K562 (cell line): ENCODE measurements around the gene SLC16A4. TPM values are rescaled to one million over a fixed set of nuclear protein-coding genes. Genes with fewer than 3 reads are reported as not detected.

Experiments used
- CBX3 ChIP-seq, 2 experiments: IDR thresholded peaks; 1 replicate in 1 of 2; 2 replicates in 1 of 2; pipeline ENCODE4 v1.6.1; 2012; ENCODE audit warnings: inconsistent platforms in 2 of 2, low read length in 2 of 2, borderline replicate concordance in 1 of 2, control low read depth in 1 of 2
- ETV5 ChIP-seq: sonication (generic); formaldehyde crosslinking; IDR thresholded peaks from 2 replicates; pipeline ENCODE4 v1.4.0; 2020; ENCODE audit warnings: low read depth, mild to moderate bottlenecking, missing genetic modification reagents
- FOSL1 ChIP-seq: fragments of 200-800 bp; sonication (Bioruptor generic); conservative IDR thresholded peaks from 2 replicates; pipeline ENCODE4 v1.6.1; 2016; ENCODE audit warnings: missing genetic modification characterization, missing compliant biosample characterization
- FOXA1 ChIP-seq: fragments of 450-650 bp; IDR thresholded peaks from 2 replicates; pipeline ENCODE4 v1.6.1; 2016; ENCODE audit warnings: mild to moderate bottlenecking, borderline replicate concordance
- IRF1 ChIP-seq: sonication (generic); formaldehyde crosslinking; IDR thresholded peaks from 2 replicates; pipeline ENCODE4 v1.8.0; 2022; ENCODE audit warnings: missing genetic modification reagents, mild to moderate bottlenecking, borderline replicate concordance
- LEF1 ChIP-seq: fragments of 450-650 bp; IDR thresholded peaks from 2 replicates; pipeline ENCODE4 v1.6.1; 2016; ENCODE audit warnings: mild to moderate bottlenecking
- MAZ ChIP-seq, 2 experiments: fragments of 450-650 bp in 1 of 2; sonication (generic) in 1 of 2; formaldehyde crosslinking; IDR thresholded peaks in 1 of 2; conservative IDR thresholded peaks in 1 of 2; 2 replicates each; pipeline versions ENCODE4 v1.4.0 to v1.5.0; 2020; ENCODE audit warnings: mild to moderate bottlenecking in 1 of 2, missing genetic modification reagents in 1 of 2
- NFIC ChIP-seq: fragments of 450-650 bp; IDR thresholded peaks from 2 replicates; pipeline ENCODE4 v1.6.1; 2017; ENCODE audit warnings: mild to moderate bottlenecking, inconsistent platforms
- PATZ1 ChIP-seq: fragments of 250-450 bp; sonication (Bioruptor Pico); IDR thresholded peaks from 2 replicates; pipeline ENCODE4 v1.5.0; 2020; ENCODE audit warnings: mild to moderate bottlenecking, borderline replicate concordance
- PHF8 ChIP-seq: fragments of 200-600 bp; sonication (generic); IDR thresholded peaks from 2 replicates; pipeline ENCODE4 v1.6.1; 2012; ENCODE audit warnings: mixed run types, mild to moderate bottlenecking, inconsistent platforms, low read length, moderate library complexity, borderline replicate concordance
- RUNX1 ChIP-seq: sonication (generic); IDR thresholded peaks from 2 replicates; pipeline ENCODE4 v1.6.1; 2016; ENCODE audit warnings: antibody characterized with exemption, low read depth
- SP1 ChIP-seq: sonication (generic); formaldehyde crosslinking; IDR thresholded peaks from 2 replicates; pipeline ENCODE4 v1.8.1; 2022; ENCODE audit warnings: mild to moderate bottlenecking, missing genetic modification reagents
- STAT5A ChIP-seq: IDR thresholded peaks from 2 replicates; pipeline ENCODE4 v1.6.1; 2012; ENCODE audit warnings: low read length, inconsistent platforms, borderline replicate concordance
- TCF7 ChIP-seq: sonication (generic); IDR thresholded peaks from 2 replicates; pipeline ENCODE4 v1.6.1; 2016; ENCODE audit warnings: antibody characterized with exemption, borderline replicate concordance
- ZBTB5 ChIP-seq: fragments of 450-650 bp; IDR thresholded peaks from 2 replicates; pipeline ENCODE4 v1.6.1; 2017; ENCODE audit warnings: antibody characterized with exemption
- ZC3H4 ChIP-seq: sonication (generic); formaldehyde crosslinking; IDR thresholded peaks from 2 replicates; pipeline ENCODE4 v1.9.0; 2021; ENCODE audit warnings: missing genetic modification reagents, borderline replicate concordance
- ZNF146 ChIP-seq: IDR thresholded peaks from one replicate; pipeline ENCODE4 v1.6.1; 2018; ENCODE audit warnings: missing compliant biosample characterization; ENCODE audit not compliant: unreplicated experiment
- ZNF592 ChIP-seq: fragments of 450-650 bp; IDR thresholded peaks from 2 replicates; pipeline ENCODE4 v1.6.1; 2017; ENCODE audit warnings: antibody characterized with exemption, mild to moderate bottlenecking
- ZNF778 ChIP-seq: fragments of 450-650 bp; formaldehyde crosslinking; IDR thresholded peaks from 2 replicates; pipeline ENCODE4 v1.4.0; 2020; ENCODE audit warnings: mild to moderate bottlenecking, moderate library complexity
- polyA plus RNA-seq, 8 experiments: library from polyadenylated mRNA; depleted of rRNA in 4 of 8; stranded (reverse) in 5 of 8; unstranded in 3 of 8; fragments of >200 nt; fragmentation: Nextera tagmentation in 2 of 8; fragmentation: Illumina TruSeq in 1 of 8; extraction: Ambion mirVana in 2 of 8; extraction: Trizol in 1 of 8; gene quantifications; 2 replicates each; pipeline versions ENCODE4 v1.2.1 to v1.2.3, GENCODE V29; 2011 to 2014; ENCODE audit warnings: inconsistent platforms in 1 of 8, missing spikeins in 1 of 8
- total RNA-seq, 7 experiments: library from RNA; depleted of rRNA in 6 of 7; stranded (reverse); fragments of >200 nt in 6 of 7; fragmentation: Illumina TruSeq in 2 of 7; extraction: Trizol in 2 of 7; gene quantifications; 2 replicates each; pipeline versions ENCODE4 v1.2.1 to v1.2.3, GENCODE V29; 2011 to 2021; ENCODE audit warnings: low replicate concordance in 1 of 7

Gene SLC16A4
- total and polyA plus RNA-seq, 9 of the 15 experiments (the other 6 are each of a cell fraction or from before 2014, with no cell fraction given): 0.04 to 0.31 (median 0.18) TPM; not detected in 1

GRCh38 chr1:110339407-110340206, 51.2 kb downstream of the SLC16A4 start (continued):
- TF ChIP-seq PATZ1 (CRISPR knock-in tag) (no peak), ZNF146 (CRISPR knock-in tag) (no peak), ZC3H4 (no peak), IRF1 (CRISPR knock-in tag) (no peak), MAZ (CRISPR knock-in tag; conservative IDR thresholded peaks at IDR 0.05 in 1 of 2, IDR thresholded peaks at IDR 0.05 in 1 of 2) (peak; percentile 31 to 56), SP1 (CRISPR knock-in tag) (peak; percentile 66), ZBTB5 (no peak), FOSL1 (tag) (no peak), FOXA1 (no peak), RUNX1 (no peak), PHF8 (peak; percentile 97), NFIC (peak; percentile 51), STAT5A (no peak), LEF1 (no peak; the same call in 1 of the 2 replicates), ZNF778 (no peak), ETV5 (no peak), CBX3 (IDR thresholded peaks at IDR 0.05; ENCODE audit: borderline replicate concordance in 1 of 2, low read length in 2 of 2) (no peak), TCF7 (peak; percentile 46; the same call in 1 of the 2 replicates), ZNF592 (no peak)
